Uterus (tissue), 2 donors: ENCODE results near the gene RIPPLY3.
"Not testable (repeated sequence)": the region's sequence is repeated elsewhere in the genome, so short reads cannot be mapped to it uniquely, and the experiment has no call there.

Source experiments
- CTCF ChIP-seq, 4 experiments: fragments of 200-600 bp in 2 of 4; fragments of 450-650 bp in 2 of 4; sonication (generic) in 2 of 4; IDR thresholded peaks; one replicate each; pipeline ENCODE4 v1.5.1; 2016 to 2019; ENCODE audit warnings: antibody characterized with exemption in 4 of 4, mild to moderate bottlenecking in 2 of 4, moderate library complexity in 1 of 4
- POLR2A ChIP-seq, 2 donors: fragments of 450-650 bp; IDR thresholded peaks; one replicate each; pipeline ENCODE4 v1.6.1; 2016; ENCODE audit warnings: antibody characterized with exemption in 2 of 2, mild to moderate bottlenecking in 1 of 2, moderate library complexity in 1 of 2

DNA sequence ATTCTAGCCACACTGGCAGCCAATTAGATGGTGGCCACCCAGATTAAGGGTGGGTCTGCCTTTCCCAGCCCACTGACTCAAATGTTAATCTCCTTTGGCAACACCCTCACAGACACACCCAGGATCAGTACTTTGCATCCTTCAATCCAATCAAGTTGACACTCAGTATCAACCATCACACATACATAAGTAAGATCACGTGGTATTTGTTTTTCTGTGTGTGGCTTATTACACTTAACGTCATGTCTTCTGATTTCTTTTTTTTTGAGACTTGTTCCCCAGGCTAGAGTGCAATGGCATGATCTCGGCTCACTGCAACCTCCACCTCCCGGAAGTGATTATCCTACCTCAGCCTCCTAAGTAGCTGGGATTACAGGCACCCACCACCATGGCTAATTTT is 27.9 kb downstream of the RIPPLY3 start:
- not testable (repeated sequence) for TF ChIP-seq CTCF, POLR2A (IDR thresholded peaks at IDR 0.05)
